ENCODE results near the gene PLCH2.

Gene PLCH2

DNA sequence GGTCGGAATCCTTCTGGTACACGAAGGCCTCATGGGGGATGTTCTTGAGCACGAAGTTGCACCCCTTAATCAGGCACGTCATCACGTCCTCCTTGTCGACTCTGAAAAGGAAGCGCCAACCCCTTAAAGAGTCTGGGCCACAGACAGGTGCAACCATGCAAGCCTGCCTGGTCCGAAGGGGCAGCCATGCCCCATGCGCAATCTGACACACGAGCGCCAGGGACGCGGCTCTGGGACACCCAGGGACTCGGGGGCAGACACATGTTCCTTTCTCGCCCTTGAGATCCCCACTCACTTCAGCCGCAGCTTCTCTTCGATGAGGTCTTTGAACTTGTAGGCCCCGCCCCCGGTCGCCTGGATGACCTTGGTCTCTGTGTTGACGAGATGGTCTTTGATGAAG is 44.7 kb downstream of the PLCH2 start:
- no peak overlapping the region for H3K27ac Mint-ChIP-seq (ENCODE audit: low read depth)
- peaks cover 17% of the 10 kb centered on the region for H3K36me3 Mint-ChIP-seq (ENCODE audit: insufficient read depth)
- peaks cover 33% of the 10 kb centered on the region for H3K4me1 Mint-ChIP-seq
- H3K27me3 Mint-ChIP-seq, result no peaks in the 10 kb centered on the region
- ATAC-seq (replicated peaks; ENCODE audit: extremely low read depth, poor library complexity, severe bottlenecking), result no peak
- H3K9me3 Mint-ChIP-seq, result no peaks in the 10 kb centered on the region
- H3K4me3 Mint-ChIP-seq, result no peak overlapping the region
- no peak for DNase-seq (ENCODE audit: low spot score in 2 of 2)

DNA sequence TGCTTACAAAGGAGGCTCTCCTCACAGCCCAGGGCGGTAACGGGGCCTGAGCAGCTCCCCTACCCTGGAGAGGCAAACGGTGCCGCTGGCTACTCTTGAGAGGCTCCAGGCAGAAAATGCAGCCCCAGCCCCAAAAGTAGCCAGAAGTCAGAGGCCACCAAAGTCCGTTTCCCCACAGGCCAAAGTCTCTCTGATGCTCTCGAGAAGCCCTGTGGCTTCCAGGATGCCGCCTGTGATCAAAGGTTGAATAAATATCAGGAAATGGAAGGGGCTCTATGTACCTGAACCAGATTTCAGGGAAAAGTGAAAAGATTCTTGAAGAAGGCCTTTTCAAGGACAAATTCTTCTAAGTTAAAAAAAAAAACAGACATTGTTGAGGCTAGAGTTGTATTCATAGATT is 46.1 kb downstream of the PLCH2 start:
- H3K27ac Mint-ChIP-seq (ENCODE audit: low read depth), result no peak overlapping the region

DNA sequence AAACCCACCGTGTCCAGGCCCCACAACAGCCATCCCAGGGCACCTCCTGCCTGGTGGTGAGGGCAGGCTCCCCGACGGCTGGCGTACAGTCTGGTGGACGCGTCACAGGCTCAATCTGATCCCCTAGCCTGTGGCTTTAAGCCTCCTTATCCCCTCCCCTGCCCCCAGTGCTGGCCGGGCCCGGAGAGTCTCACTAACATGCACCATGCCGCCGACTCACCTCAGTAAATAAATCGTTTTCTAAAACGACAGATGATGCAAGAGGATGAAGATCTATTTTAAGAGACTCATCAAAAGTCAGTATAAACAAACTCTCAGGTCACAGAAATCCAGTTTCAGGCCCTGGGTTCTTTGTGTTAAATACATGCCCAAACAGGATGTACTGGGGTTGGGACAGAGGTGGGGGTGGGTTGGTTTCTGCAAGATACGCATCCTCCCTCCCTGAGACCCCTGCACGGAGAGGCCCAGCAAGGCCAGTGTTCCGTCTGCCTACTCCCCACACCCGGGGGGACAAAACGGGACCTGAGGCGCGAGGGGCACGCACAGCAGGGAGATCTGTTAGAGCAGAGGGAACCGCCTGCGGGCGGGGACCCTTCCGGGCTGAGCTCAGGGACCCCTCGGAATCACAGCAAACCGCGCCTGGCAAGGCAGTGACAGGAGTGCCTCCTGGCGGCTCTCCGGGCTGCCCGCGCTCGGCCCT is 47.3 kb downstream of the PLCH2 start:
- Mint-ChIP-seq H3K4me1 (peaks cover 38% of the 10 kb centered on the region), H3K36me3 (ENCODE audit: insufficient read depth) (peaks cover 14% of the 10 kb centered on the region), H3K27me3 (no peaks in the 10 kb centered on the region), H3K4me3 (peak overlapping the region; percentile 92), H3K27ac (ENCODE audit: low read depth) (peak overlapping the region; percentile 87), H3K9me3 (no peaks in the 10 kb centered on the region)
- no peak for ATAC-seq (replicated peaks; ENCODE audit: extremely low read depth, poor library complexity, severe bottlenecking)
- no peak for DNase-seq (ENCODE audit: low spot score in 2 of 2)

More for the DNA sequence above, 46.1 kb downstream of the PLCH2 start:
- Mint-ChIP-seq H3K27me3 (no peaks in the 10 kb centered on the region), H3K36me3 (ENCODE audit: insufficient read depth) (peaks cover 14% of the 10 kb centered on the region), H3K4me1 (peaks cover 38% of the 10 kb centered on the region), H3K9me3 (no peaks in the 10 kb centered on the region), H3K4me3 (peak overlapping the region; percentile 92)
- DNase-seq (ENCODE audit: low spot score in 2 of 2) (no peak), ATAC-seq (replicated peaks; ENCODE audit: extremely low read depth, poor library complexity, severe bottlenecking) (no peak)

DNA sequence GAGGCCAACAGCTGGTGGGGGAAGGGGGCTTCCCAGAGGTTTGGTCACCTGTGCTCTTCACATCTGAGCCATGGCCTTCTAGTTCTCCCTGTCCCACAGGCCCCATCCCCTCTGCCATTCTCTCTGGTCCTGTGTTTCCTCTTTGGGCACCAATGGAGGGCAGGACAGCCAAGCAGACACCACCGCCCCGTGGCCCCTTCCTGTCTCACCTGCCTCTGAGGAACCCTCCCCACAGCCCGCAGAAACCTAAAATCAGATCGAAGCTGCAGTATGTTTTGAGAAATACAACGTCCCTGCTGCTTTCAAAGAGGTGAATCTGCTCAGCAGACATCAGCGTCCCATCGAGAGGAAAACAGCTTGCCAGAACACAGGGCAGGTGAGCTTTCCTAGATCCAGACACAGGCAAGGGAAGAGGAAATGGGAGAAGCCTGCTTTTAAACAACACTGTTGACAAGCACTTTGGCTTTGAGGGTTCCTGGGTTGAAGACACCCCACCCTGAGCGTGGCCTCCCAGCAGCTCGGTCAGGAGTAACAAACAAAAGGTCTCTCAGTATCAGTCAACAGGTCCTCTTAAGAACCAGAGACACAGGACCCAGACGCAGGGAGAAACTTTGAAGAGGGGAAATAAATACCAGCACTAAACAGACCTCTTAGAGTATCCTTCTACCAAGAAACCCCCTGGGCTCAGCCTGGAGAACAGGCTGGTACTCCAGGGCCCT is 48.0 kb downstream of the PLCH2 start:
- peak overlapping the region; percentile 92 for H3K4me3 Mint-ChIP-seq
- DNase-seq (ENCODE audit: low spot score in 2 of 2) (peak in 1 of 2 donors; percentile 48), ATAC-seq (replicated peaks; ENCODE audit: extremely low read depth, poor library complexity, severe bottlenecking) (no peak)
- H3K27ac Mint-ChIP-seq (ENCODE audit: low read depth), result peak overlapping the region; percentile 87
- peaks cover 8% of the 10 kb centered on the region for H3K36me3 Mint-ChIP-seq (ENCODE audit: insufficient read depth)
- H3K27me3 Mint-ChIP-seq, result no peaks in the 10 kb centered on the region
- H3K9me3 Mint-ChIP-seq, result no peaks in the 10 kb centered on the region
- peaks cover 38% of the 10 kb centered on the region for H3K4me1 Mint-ChIP-seq

DNA sequence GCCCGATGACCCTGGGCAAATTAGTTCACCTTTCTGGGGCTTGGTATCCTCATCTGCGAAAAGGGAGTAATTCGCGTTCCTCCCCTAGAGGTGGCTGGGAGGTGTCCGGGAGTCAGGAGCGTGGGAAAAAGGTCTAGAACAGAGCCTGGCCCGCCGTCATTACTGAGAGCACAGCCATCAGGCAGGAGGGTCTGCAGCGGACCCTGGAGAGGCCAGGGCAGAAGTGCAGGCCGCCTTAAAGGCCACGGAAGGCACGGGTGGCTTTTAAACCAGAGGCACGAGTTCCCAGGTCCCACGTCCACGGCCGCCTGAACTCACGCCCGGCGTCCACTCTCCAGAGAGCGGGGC is 49.5 kb downstream of the PLCH2 start:
- DNase-seq (ENCODE audit: low spot score in 2 of 2) (no peak), ATAC-seq (replicated peaks; ENCODE audit: extremely low read depth, poor library complexity, severe bottlenecking) (no peak)
- Mint-ChIP-seq H3K36me3 (ENCODE audit: insufficient read depth) (peaks cover 8% of the 10 kb centered on the region), H3K9me3 (no peaks in the 10 kb centered on the region), H3K27me3 (peaks cover under 1% of the 10 kb centered on the region), H3K27ac (ENCODE audit: low read depth) (peak overlapping the region; percentile 87), H3K4me3 (peak overlapping the region; percentile 92), H3K4me1 (peaks cover 38% of the 10 kb centered on the region)

DNA sequence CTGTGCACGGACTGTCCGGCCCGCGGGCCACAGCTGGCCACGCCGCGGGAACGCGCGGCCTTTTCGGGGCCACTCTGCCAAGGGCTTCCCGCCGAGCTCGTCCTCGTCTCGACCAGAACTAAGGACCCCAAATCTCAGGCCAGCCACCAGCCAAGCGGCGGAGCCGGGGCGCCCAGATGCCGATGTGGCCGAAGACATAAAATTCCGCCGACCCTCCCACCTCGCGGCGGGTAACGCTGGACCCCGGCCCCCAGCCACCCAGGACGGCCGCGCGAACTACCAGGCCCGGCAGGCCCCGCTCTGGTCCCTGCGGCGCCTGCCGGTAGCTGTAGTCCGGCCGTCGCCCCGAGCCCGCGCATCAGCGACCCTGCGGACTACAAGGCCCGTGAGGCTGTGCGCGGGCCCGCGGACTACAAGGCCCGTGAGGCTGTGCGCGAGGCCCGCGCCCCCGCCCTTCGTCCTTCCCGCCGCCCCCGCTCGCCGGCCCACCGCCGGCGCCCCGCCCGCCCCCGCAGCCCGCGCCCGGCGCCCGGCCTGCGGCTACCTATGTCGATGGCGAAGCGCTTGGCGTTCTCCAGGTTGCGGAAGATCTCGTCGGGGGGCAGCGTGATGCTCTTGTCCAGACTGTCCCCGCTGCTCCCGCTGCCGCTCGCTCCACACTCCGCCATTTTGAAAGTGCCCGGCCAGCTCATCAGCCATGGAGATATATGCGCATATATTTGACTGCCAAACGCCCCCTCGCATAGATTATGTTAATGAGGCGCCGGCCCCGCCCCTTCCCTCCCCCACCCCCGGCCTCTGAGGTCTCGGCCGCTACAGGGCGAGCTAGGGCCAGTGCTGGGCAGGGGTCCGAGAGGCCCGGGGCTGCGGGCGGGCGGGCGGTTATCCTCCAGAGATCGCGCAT is 50.1 kb downstream of the PLCH2 start, which contains the start of gene PANK4:
PANK4 (minus strand) TSS at position 677 of the 904 bp plus-strand sequence; CDS start at position 668, 9 bp downstream.
- Mint-ChIP-seq H3K4me1 (peaks cover 42% of the 10 kb centered on the region), H3K27me3 (peaks cover 7% of the 10 kb centered on the region), H3K27ac (ENCODE audit: low read depth) (peak within 1 kb of the TSS; percentile 89), H3K9me3 (no peaks in the 10 kb centered on the region), H3K36me3 (ENCODE audit: insufficient read depth) (peaks cover 5% of the 10 kb centered on the region), H3K4me3 (peak within 1 kb of the TSS; percentile 92)
- DNase-seq (ENCODE audit: low spot score in 2 of 2) (peak; percentile 72 to 76), ATAC-seq (replicated peaks; ENCODE audit: extremely low read depth, poor library complexity, severe bottlenecking) (peak; percentile 92)

DNA sequence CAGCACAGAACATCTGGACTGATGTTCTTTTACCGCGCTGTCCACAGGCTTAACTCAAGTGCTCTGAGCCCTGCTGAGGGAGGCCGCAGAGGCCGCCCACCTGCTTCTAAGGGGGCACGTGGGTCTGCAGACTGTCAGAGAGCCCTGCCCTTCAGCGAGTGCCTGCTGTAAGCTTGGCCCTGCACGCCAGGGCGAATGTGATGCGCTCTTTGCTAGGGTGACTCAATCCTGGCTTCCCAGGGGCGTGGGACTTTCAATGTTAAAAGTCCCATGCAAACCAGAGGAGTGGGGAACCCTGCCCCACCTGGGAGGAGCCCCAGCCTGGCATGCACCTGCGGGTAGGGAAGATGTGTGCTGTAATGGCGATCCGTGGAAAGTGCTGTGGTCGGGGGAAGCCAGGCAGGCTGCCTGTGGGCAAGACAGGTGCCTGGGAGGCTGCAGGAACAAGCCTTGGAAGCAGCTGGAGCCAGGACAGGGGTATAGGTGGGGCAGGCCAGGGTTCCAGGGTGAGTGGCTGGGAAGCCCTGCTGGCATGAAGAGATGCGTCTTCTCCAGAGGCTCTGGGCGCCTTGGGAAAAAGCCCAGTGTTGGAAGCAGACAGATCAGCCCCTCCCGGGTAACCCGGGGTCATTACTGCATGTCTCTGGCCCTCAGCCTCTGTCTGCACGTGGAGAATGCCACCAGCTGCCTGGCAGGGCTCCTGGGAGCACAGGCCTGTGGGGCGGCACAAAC is 50.9 kb downstream of the PLCH2 start:
- Mint-ChIP-seq H3K27ac (ENCODE audit: low read depth) (peak overlapping the region; percentile 89), H3K4me1 (peaks cover 42% of the 10 kb centered on the region), H3K4me3 (peak overlapping the region; percentile 92), H3K9me3 (no peaks in the 10 kb centered on the region), H3K36me3 (ENCODE audit: insufficient read depth) (peaks cover 3% of the 10 kb centered on the region), H3K27me3 (peaks cover 14% of the 10 kb centered on the region)
- peak in 1 of 2 donors; percentile 17 for DNase-seq (ENCODE audit: low spot score in 2 of 2)
- ATAC-seq (replicated peaks; ENCODE audit: extremely low read depth, poor library complexity, severe bottlenecking), result peak; percentile 1

DNA sequence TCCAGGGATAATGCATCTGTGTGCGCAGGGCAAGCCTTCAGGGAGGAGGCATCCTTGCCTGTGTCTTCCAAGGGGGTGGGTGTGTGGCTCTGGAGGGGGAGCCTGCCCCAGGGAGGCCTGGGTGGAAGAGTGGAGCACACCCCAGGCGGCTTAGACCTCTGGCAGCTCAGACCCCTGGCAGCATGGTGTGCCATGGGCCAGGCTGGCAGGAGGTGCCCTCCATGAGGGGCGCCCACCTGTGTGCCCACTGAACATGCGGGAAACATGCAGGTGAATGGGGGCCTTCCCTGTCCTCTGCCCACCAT is 51.4 kb downstream of the PLCH2 start:
- H3K27me3 Mint-ChIP-seq, result peaks cover 14% of the 10 kb centered on the region
- H3K27ac Mint-ChIP-seq (ENCODE audit: low read depth), result no peak overlapping the region
- DNase-seq (ENCODE audit: low spot score in 2 of 2), result no peak
- H3K4me1 Mint-ChIP-seq, result peaks cover 39% of the 10 kb centered on the region
- ATAC-seq (replicated peaks; ENCODE audit: extremely low read depth, poor library complexity, severe bottlenecking), result no peak
- no peaks in the 10 kb centered on the region for H3K9me3 Mint-ChIP-seq
- H3K36me3 Mint-ChIP-seq (ENCODE audit: insufficient read depth), result peaks cover 3% of the 10 kb centered on the region
- peak overlapping the region; percentile 92 for H3K4me3 Mint-ChIP-seq

DNA sequence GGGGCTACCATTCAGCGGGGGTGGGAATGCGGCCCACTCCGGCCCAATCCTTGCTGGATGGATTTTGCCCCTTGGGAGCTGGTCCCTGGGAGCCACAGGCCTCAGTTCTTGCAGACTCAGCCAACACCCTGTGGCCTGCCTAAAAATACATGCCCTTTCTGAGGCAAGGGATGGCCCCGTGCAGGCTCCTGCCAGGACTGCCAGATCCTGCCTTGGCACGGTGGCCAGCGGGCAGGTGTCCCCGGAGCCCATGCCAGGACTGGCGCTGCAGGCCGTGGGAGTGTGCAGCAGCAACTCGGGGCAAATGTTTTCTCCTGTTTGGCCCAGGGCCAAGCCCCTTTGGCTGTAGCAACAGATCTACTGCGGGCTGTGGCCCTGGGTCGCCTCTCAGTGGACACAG is 51.9 kb downstream of the PLCH2 start:
- Mint-ChIP-seq H3K4me1 (peaks cover 34% of the 10 kb centered on the region), H3K4me3 (no peak overlapping the region), H3K9me3 (no peaks in the 10 kb centered on the region), H3K27me3 (peaks cover 17% of the 10 kb centered on the region), H3K27ac (ENCODE audit: low read depth) (no peak overlapping the region), H3K36me3 (ENCODE audit: insufficient read depth) (peaks cover 3% of the 10 kb centered on the region)
- ATAC-seq (replicated peaks; ENCODE audit: extremely low read depth, poor library complexity, severe bottlenecking) (no peak), DNase-seq (ENCODE audit: low spot score in 2 of 2) (no peak)

DNA sequence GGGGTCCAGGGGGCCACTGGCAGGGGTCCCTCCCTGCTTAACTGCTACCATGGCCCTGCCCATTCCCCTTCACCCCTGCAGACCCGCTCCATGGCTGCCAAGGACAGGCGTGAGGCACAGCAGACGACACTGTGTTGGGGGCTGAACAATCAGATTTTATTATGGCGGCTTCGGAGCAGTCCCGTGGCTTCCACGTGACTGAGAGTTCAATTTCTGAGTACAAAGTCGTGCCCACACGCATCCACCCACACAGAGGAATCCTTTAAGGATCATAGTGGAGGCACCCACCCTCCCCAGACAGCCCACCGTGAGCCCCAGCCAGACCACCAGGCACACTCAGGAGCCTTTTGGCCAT is 52.5 kb downstream of the PLCH2 start:
- H3K27ac Mint-ChIP-seq (ENCODE audit: low read depth), result no peak overlapping the region
- DNase-seq (ENCODE audit: low spot score in 2 of 2), result no peak
- peaks cover 29% of the 10 kb centered on the region for H3K4me1 Mint-ChIP-seq
- no peaks in the 10 kb centered on the region for H3K9me3 Mint-ChIP-seq
- no peak for ATAC-seq (replicated peaks; ENCODE audit: extremely low read depth, poor library complexity, severe bottlenecking)
- H3K4me3 Mint-ChIP-seq, result peak overlapping the region; percentile 72
- H3K27me3 Mint-ChIP-seq, result peaks cover 22% of the 10 kb centered on the region
- H3K36me3 Mint-ChIP-seq (ENCODE audit: insufficient read depth), result peaks cover 3% of the 10 kb centered on the region

DNA sequence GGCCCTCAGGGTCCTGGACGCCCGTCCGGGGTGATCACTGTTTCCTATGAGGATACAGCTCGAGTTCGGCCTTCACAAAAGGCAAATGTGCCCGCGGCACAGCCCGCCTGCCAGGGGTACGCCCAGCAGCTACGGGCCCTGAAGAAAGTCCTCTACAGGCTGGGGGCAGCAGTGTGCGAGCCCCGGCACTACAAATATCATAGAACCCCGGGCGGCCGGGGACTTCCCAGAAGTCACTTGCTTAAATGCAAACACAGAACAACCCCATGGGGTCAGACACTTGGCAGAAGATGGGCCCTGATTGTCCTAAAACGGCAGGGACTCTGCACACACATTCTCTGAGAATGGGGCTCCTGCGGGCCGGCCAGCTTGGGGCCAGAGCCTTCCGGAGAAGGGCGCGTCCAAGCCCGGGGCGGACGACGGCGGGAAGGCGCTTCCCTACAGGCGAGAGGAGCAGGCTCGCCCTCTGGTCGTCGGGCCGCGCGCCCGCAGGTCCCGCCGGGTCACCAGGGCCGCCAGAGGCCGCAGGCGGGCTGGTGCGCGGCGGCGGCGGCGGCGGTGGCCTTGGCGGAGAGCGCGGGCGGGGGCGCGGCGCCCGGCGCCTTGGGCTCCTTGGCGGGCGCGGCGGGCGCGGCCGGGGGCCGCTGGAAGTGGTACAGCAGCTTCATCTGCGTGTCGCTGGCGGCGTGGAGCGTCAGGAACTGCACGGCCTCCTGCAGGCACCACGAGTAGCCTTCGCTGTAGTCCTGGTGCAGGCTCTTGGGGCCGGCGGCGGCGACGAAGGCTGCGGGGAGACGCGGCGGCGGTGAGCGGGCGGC is 53.1 kb downstream of the PLCH2 start:
- Mint-ChIP-seq H3K27ac (ENCODE audit: low read depth) (no peak overlapping the region), H3K4me3 (peak overlapping the region; percentile 72), H3K36me3 (ENCODE audit: insufficient read depth) (peaks cover 3% of the 10 kb centered on the region), H3K27me3 (peaks cover 24% of the 10 kb centered on the region), H3K4me1 (peaks cover 23% of the 10 kb centered on the region), H3K9me3 (no peaks in the 10 kb centered on the region)
- DNase-seq (ENCODE audit: low spot score in 2 of 2) (peak in 1 of 2 donors; percentile 23), ATAC-seq (replicated peaks; ENCODE audit: extremely low read depth, poor library complexity, severe bottlenecking) (no peak)
